Choroid plexus epithelial cell (primary cell): ENCODE measurements around the gene KDM3B.

Experiments
- DNase-seq: peaks from one replicate; pipeline ENCODE4 v3.0.0-alpha.2; 2010; ENCODE audit warnings: low read depth
- H3K4me3 ChIP-seq: 2 replicates; pipeline ENCODE4 v1.5.1; 2011; ENCODE audit warnings: low read depth, mild to moderate bottlenecking, control low read depth, low read length, moderate library complexity
- CTCF ChIP-seq: conservative IDR thresholded peaks from 2 replicates; pipeline ENCODE4 v1.5.1; 2011; ENCODE audit warnings: low read depth, mild to moderate bottlenecking, control low read depth, inconsistent platforms, low read length, moderate library complexity

KDM3B gene

DNA sequence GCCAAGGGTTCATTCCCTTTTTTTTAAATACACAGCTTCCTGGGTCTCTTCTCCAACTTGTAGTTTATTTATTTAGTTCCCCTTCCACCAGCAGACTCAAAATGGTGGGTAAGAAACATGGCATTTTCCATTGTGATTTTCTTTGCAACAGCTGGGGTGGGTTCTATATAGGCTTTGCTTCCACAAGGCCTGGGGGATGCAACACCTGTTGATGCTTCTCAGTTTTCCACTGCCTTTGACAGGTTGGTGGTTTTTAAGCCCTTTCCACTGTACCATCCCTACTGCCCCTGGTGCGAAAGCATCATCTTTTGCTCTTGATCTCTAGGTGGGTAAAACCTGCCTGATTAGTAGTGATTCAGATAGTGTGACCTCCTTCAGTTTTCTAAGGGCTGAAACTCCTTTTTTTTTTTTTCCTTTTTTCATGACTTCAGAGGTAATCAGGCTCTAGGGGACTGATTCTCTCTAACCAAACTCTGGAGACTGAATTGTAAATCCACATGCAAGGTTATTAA is 8.5 kb downstream of the KDM3B start:
- no peak for TF ChIP-seq CTCF
- DNase-seq = no peak
- H3K4me3 ChIP-seq = no peak overlapping the region

DNA sequence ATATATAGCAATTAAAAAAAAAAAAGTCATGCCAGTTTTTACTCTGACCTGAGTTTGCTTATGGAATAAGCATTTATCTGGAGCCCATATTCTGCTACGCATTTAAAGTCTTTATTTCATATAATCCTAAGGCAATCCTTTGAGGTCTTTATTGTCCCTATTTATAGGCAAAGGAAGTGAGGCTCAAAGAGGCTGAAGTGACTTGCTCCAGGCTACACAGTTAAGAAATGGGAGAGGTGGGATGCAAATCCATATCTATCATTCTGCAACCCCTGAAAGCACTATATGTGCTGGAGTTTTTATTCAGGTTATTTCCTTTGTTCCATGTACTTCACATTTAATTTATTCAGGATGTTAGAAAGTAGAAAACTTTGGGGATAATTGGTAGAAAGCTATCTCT is 12.1 kb downstream of the KDM3B start:
- TF ChIP-seq CTCF = no peak
- DNase-seq = no peak
- no peak overlapping the region for H3K4me3 ChIP-seq

DNA sequence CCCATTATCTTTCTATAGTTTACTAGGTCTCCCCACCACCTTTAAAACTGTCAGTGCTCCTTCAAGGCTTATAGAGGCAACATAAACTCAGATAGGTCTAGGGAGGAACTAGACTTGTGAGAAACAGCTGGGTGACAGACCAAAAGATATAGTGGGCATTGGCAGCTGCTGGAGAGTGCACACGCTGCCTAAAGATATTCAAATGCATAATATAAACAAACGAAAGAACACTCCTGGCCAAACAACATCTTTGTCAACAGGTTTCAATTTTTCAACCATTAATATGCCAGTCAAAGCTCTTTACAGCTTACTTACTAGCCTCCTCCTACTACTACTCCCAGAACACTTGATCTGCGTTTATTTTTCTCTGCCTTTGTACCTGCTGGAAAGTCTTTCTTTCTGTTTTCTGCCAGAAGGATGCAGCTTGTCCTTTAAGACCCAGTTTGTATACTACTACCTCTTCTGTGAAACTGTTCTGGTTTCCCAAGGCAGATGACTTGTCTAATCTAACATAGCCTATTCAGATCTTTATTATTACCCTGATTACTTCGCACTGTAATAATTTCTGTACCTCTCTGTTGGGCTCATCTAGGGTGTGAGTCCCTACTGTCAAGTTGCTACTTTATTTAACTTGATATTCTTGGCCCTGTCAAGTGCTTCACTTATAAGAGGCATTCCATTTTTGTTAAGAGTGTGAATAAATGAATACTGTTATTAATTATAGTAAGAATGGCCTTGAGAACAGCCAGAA is 14.3 kb downstream of the KDM3B start:
- no peak overlapping the region for H3K4me3 ChIP-seq
- TF ChIP-seq CTCF = no peak
- DNase-seq = peak; percentile 7

GRCh38 chr5:138369261-138369660 is 16.8 kb downstream of the KDM3B start:
- no peak for TF ChIP-seq CTCF
- no peak for DNase-seq
- H3K4me3 ChIP-seq = no peak overlapping the region

DNA sequence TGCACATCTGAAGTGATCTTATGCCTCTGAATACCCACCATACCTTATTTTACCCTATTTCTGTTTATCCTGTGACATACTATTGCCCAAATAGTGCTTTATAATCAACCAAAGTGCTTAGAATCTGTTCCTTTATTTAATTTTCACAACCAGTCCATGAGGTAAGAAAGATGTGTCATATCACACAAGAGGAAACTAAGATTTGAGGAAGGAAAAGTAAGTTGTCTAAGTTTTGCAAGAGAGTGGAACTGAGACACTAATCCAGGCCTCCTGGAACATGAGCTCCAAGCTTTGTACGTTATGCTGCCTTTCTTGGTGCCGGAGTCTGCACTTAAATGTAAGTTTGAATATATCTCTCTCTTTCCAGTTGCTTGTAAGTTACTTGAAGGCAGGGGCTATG is 17.2 kb downstream of the KDM3B start:
- TF ChIP-seq CTCF = no peak
- H3K4me3 ChIP-seq = no peak overlapping the region
- peak; percentile 11 for DNase-seq

DNA sequence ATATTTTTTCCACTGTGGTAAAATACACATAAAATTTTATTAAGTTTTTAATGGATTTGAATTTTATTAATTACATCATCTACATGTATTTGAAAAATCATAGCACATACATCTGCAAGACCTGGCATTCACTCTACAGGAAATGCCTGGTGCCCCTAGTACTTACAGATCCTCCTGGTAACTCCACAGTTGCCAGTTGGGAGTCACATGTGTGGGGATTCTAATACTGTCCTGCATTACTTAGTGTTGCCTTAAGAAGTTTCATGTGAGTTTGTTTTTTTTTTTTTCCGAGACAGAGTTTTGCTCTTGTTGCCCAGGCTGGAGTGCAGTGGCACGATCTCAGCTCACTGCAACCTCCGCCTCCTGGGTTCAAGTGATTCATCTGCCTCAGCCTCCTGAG is 18.1 kb downstream of the KDM3B start:
- peak; percentile 52 for DNase-seq
- no peak overlapping the region for H3K4me3 ChIP-seq
- no peak for TF ChIP-seq CTCF

- DNase-seq = no peak
Observed at GRCh38 chr5:138371454-138371853, 19.0 kb downstream of the KDM3B start.

More at GRCh38 chr5:138371454-138371853, 19.0 kb downstream of the KDM3B start:
- TF ChIP-seq CTCF = no peak
- H3K4me3 ChIP-seq = no peak overlapping the region
